HEK293 (cell line): Measurements from ENCODE around the gene PRPF6.

ENCODE experiments used
- BCL11A ChIP-seq: fragments of 450-650 bp; formaldehyde crosslinking; IDR thresholded peaks from 2 replicates; pipeline ENCODE4 v1.5.1; 2016; ENCODE audit warnings: low read depth, missing biosample characterization, missing genetic modification characterization
- BCL6B ChIP-seq: fragments of 450-650 bp; formaldehyde crosslinking; IDR thresholded peaks from 2 replicates; pipeline ENCODE4 v1.5.1; 2017; ENCODE audit warnings: missing biosample characterization, missing genetic modification characterization
- EGR2 ChIP-seq: fragments of 450-650 bp; formaldehyde crosslinking; IDR thresholded peaks from 2 replicates; pipeline ENCODE4 v1.5.1; 2016; ENCODE audit warnings: low read depth, missing biosample characterization, missing genetic modification characterization
- PBX3 ChIP-seq: sonication (generic); formaldehyde crosslinking; IDR thresholded peaks from 2 replicates; pipeline ENCODE4 v1.8.1; 2022; ENCODE audit warnings: mild to moderate bottlenecking, moderate library complexity, missing genetic modification reagents
- PRDM10 ChIP-seq: fragments of 450-650 bp; formaldehyde crosslinking; IDR thresholded peaks from 2 replicates; pipeline ENCODE4 v1.5.1; 2016; ENCODE audit warnings: missing biosample characterization, missing genetic modification characterization
- REPIN1 ChIP-seq: fragments of 450-650 bp; formaldehyde crosslinking; IDR thresholded peaks from 2 replicates; pipeline ENCODE4 v1.5.1; 2017; ENCODE audit warnings: missing biosample characterization, missing genetic modification characterization, low read depth
- TSHZ1 ChIP-seq: fragments of 450-650 bp; formaldehyde crosslinking; IDR thresholded peaks from 2 replicates; pipeline ENCODE4 v1.5.1; 2016; ENCODE audit warnings: missing biosample characterization, missing genetic modification characterization, borderline replicate concordance
- ZBTB21 ChIP-seq: fragments of 450-650 bp; formaldehyde crosslinking; IDR thresholded peaks from 2 replicates; pipeline ENCODE4 v1.5.1; 2017; ENCODE audit warnings: missing biosample characterization, missing genetic modification characterization
- ZBTB49 ChIP-seq: fragments of 450-650 bp; formaldehyde crosslinking; IDR thresholded peaks from 2 replicates; pipeline ENCODE4 v1.5.1; 2016; ENCODE audit warnings: missing biosample characterization, missing genetic modification characterization, low read depth
- ZNF2 ChIP-seq: fragments of 450-650 bp; formaldehyde crosslinking; IDR thresholded peaks from 2 replicates; pipeline ENCODE4 v1.5.1; 2016; ENCODE audit warnings: missing biosample characterization, missing genetic modification characterization
- ZNF280C ChIP-seq: fragments of 450-650 bp; formaldehyde crosslinking; IDR thresholded peaks from 2 replicates; pipeline ENCODE4 v1.5.1; 2016; ENCODE audit warnings: missing biosample characterization, missing genetic modification characterization
- ZNF354C ChIP-seq: fragments of 450-650 bp; formaldehyde crosslinking; IDR thresholded peaks from 2 replicates; pipeline ENCODE4 v1.5.1; 2016; ENCODE audit warnings: missing biosample characterization, missing genetic modification characterization, low read depth, borderline replicate concordance
- ZNF37A ChIP-seq: fragments of 450-650 bp; IDR thresholded peaks from 2 replicates; pipeline ENCODE4 v1.5.1; 2018; ENCODE audit warnings: missing biosample characterization, missing genetic modification characterization
- ZNF391 ChIP-seq: fragments of 450-650 bp; formaldehyde crosslinking; IDR thresholded peaks from 2 replicates; pipeline ENCODE4 v1.5.1; 2016; ENCODE audit warnings: low read depth, missing biosample characterization, missing genetic modification characterization, borderline replicate concordance
- ZNF398 ChIP-seq: fragments of 450-650 bp; formaldehyde crosslinking; IDR thresholded peaks from 2 replicates; pipeline ENCODE4 v1.5.1; 2017; ENCODE audit warnings: missing biosample characterization, missing genetic modification characterization
- ZNF658 ChIP-seq: fragments of 450-650 bp; formaldehyde crosslinking; IDR thresholded peaks from 2 replicates; pipeline ENCODE4; 2016; ENCODE audit warnings: missing biosample characterization, missing genetic modification characterization
- ZNF704 ChIP-seq: fragments of 450-650 bp; formaldehyde crosslinking; IDR thresholded peaks from 2 replicates; pipeline ENCODE4 v1.5.1; 2016; ENCODE audit warnings: missing biosample characterization, missing genetic modification characterization
- ZNF707 ChIP-seq: fragments of 450-650 bp; formaldehyde crosslinking; IDR thresholded peaks from 2 replicates; pipeline ENCODE4 v1.5.1; 2016; ENCODE audit warnings: missing biosample characterization, missing genetic modification characterization
- ZNF785 ChIP-seq: fragments of 450-650 bp; formaldehyde crosslinking; IDR thresholded peaks from 2 replicates; pipeline ENCODE4 v1.5.1; 2016; ENCODE audit warnings: missing biosample characterization, missing genetic modification characterization

The PRPF6 gene

GRCh38 chr20:63955827-63956663, 24.9 kb upstream of the PRPF6 start, which contains the start of gene UCKL1 (continued):
- TF ChIP-seq REPIN1 (tag by site-specific recombination) (peak; percentile 20; the same call in 1 of the 2 replicates), ZNF2 (tag by site-specific recombination) (peak; percentile 67; the same call in 1 of the 2 replicates), ZNF398 (tag by site-specific recombination) (peak; percentile 32; the same call in 1 of the 2 replicates), ZNF280C (no peak), ZBTB49 (tag by site-specific recombination) (no peak), BCL6B (tag by site-specific recombination) (no peak), ZNF785 (tag by site-specific recombination) (no peak; the same call in 1 of the 2 replicates), ZNF354C (no peak), ZBTB21 (tag by site-specific recombination) (no peak), ZNF658 (no peak), ZNF704 (no peak), EGR2 (tag by site-specific recombination) (peak; percentile 94), BCL11A (tag by site-specific recombination) (no peak; the same call in 1 of the 2 replicates), ZNF707 (tag by site-specific recombination) (no peak), ZNF37A (tag by site-specific recombination) (no peak), PRDM10 (peak; percentile 94), ZNF391 (peak; percentile 63; the same call in 1 of the 2 replicates), PBX3 (CRISPR knock-in tag) (peak; percentile 85), TSHZ1 (tag by site-specific recombination) (no peak)
